WTC11 (cell line): ENCODE results near the gene GCC2.

ENCODE experiments used
- AR ChIP-seq: fragments of 250-450 bp; sonication (Bioruptor Pico); IDR thresholded peaks from 2 replicates; pipeline ENCODE4 v1.9.0; 2021; ENCODE audit warnings: mild to moderate bottlenecking
- ATF2 ChIP-seq: sonication (generic); formaldehyde crosslinking; IDR thresholded peaks from 2 replicates; pipeline ENCODE4 v1.8.1; 2022; ENCODE audit warnings: low read depth, missing genetic modification reagents, borderline replicate concordance
- CTCF ChIP-seq: fragments of 200-600 bp; IDR thresholded peaks from 2 replicates; pipeline ENCODE4 v1.8.0; 2022; ENCODE audit warnings: antibody characterized with exemption
- E2F1 ChIP-seq: sonication (generic); formaldehyde crosslinking; IDR thresholded peaks from 2 replicates; pipeline ENCODE4 v1.8.0; 2022; ENCODE audit warnings: mild to moderate bottlenecking, missing genetic modification reagents
- KAT7 ChIP-seq: sonication (generic); formaldehyde crosslinking; IDR thresholded peaks from 2 replicates; pipeline ENCODE4 v1.8.1; 2023; ENCODE audit warnings: missing genetic modification reagents, mild to moderate bottlenecking, borderline replicate concordance
- MXD4 ChIP-seq: fragments of 250-450 bp; sonication (Bioruptor Pico); IDR thresholded peaks from 2 replicates; pipeline ENCODE4 v1.8.0; 2021; ENCODE audit warnings: mild to moderate bottlenecking, moderate library complexity, borderline replicate concordance
- NR2C2 ChIP-seq: sonication (generic); formaldehyde crosslinking; IDR thresholded peaks from 2 replicates; pipeline ENCODE4 v1.8.0; 2022; ENCODE audit warnings: mild to moderate bottlenecking, missing genetic modification reagents
- SOX15 ChIP-seq: fragments of 250-450 bp; sonication (Bioruptor Pico); IDR thresholded peaks from 2 replicates; pipeline ENCODE4 v1.9.0; 2021; ENCODE audit warnings: mild to moderate bottlenecking
- TCF7 ChIP-seq: sonication (generic); formaldehyde crosslinking; IDR thresholded peaks from 2 replicates; pipeline ENCODE4 v1.8.0; 2022; ENCODE audit warnings: mild to moderate bottlenecking, low read depth, missing genetic modification reagents, moderate library complexity
- ZNF138 ChIP-seq: sonication (generic); formaldehyde crosslinking; conservative IDR thresholded peaks from 2 replicates; pipeline ENCODE4 v1.8.1; 2022; ENCODE audit warnings: mild to moderate bottlenecking, moderate library complexity, missing genetic modification reagents
- ZNF232 ChIP-seq: sonication (generic); formaldehyde crosslinking; IDR thresholded peaks from 2 replicates; pipeline ENCODE4 v1.8.0; 2022; ENCODE audit warnings: mild to moderate bottlenecking, missing genetic modification reagents
- ZNF423 ChIP-seq: fragments of 250-450 bp; sonication (Bioruptor Pico); IDR thresholded peaks from 2 replicates; pipeline ENCODE4 v2.1.2; 2022; ENCODE audit warnings: mild to moderate bottlenecking, moderate library complexity

- TF ChIP-seq CTCF (no peak), KAT7 (CRISPR knock-in tag) (no peak), NR2C2 (CRISPR knock-in tag) (no peak), SOX15 (CRISPR knock-in tag) (no peak), E2F1 (CRISPR knock-in tag) (no peak), TCF7 (CRISPR knock-in tag) (no peak), ZNF138 (CRISPR knock-in tag) (no peak), AR (CRISPR knock-in tag) (no peak), ATF2 (CRISPR knock-in tag) (no peak), MXD4 (CRISPR knock-in tag) (no peak), ZNF232 (no peak), ZNF423 (CRISPR knock-in tag) (no peak)
Observed at GRCh38 chr2:108414256-108414876, 34.6 kb upstream of the GCC2 start.
